ENCODE results near the gene SNX12.
"Not testable (repeated sequence)": the region's sequence is repeated elsewhere in the genome, so short reads cannot be mapped to it uniquely, and the experiment has no call there.

The SNX12 gene

DNA sequence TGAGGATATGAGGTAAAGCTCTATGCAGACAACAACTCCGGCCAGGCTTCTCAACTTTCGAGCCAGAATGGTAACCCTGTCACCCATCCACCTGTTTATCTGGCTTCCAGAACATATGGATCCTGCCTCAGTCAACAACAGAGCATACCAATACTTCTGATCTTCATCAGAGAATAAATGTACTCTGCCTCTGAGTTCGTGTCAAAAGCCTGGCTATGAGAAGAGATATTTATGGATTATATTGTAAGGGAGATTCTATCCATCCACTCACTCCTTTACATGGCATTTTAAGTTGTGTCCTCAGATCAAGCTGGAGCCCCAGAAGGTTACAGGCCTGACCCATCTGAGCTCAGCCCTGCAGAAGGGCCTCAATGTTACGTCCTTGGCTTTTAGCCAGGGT, 17.8 kb upstream of the SNX12 start:
- DNase-seq, result no peak

DNA sequence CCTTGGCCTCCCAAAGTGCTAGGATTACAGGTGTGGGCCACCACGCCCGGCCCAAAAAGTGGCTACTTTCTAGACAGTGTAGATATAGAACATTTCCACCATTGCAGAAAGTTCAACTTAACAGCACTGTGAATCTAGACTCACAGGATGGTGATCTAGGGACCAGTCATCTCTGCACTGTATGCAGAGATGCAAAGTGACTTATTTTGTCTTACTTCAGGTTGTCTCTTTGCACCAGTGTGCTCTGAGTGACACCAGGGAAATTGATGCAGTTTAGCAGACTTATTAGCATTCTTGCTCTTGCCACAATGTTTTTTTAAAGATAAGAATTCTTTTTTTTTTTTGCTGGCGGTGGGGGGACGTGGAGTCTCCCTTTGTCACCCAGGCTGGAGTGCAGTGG, 14.7 kb upstream of the SNX12 start:
- DNase-seq, result no peak

DNA sequence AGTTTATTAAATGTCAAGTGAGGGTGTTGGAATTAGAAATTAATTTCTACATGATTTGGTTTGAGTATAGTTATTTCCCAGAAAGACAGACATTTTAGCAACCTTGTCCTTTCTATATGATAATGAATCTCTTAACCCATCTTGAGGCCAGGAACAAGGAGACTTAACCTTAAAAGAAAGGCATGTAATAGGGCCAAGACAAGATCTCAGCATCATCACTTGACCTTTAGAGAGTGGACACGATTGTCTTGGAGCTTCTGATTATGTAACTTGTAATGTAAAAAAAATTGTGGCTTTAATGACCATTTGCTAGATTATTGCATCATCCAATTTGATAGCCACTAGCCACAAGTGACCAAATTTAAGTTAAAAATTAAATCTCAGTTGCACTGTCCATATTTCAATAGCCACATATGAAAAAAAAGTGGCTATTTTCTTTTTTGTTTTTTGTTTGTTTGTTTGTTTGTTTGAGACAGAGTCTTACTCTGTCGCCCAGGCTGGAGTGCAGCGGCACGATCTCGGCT, 14.1 kb upstream of the SNX12 start:
- no peak for DNase-seq

DNA sequence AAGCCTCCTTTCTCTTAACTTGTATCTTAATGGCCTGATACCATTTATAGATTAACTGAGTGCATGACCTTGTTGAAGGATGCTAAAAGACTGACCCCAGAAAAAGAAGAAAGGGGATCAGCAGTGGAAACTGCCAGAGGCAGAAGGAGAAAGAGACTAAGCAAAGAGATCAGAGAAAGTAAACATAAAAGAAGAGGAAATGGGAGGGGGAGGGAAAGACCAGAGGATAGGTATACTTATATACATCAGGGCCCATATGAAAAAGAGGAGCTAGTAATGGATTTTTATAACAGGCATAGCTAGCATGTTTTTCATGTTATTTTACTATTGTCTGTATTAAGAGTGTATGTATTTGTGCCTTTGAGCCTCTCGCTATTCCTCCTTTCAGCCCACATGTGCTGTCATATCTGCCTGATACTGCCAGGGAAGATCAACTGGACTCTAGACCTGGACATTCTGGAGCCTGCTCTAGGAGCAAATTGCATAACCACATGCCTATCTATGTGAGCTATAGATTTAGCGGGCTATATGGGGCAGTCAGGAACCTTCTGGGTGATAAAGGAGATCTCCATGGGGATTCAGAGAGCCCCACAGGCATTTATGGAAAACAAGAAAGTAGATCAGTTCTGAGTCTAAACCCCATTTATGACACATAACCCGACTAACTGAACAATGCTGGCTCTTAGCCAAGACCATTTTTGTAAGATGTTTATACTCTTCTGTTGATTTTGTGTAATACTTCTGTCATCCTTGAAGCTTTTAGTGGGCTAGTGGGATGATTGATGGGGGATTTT, 13.4 kb upstream of the SNX12 start:
- DNase-seq, result no peak

DNA sequence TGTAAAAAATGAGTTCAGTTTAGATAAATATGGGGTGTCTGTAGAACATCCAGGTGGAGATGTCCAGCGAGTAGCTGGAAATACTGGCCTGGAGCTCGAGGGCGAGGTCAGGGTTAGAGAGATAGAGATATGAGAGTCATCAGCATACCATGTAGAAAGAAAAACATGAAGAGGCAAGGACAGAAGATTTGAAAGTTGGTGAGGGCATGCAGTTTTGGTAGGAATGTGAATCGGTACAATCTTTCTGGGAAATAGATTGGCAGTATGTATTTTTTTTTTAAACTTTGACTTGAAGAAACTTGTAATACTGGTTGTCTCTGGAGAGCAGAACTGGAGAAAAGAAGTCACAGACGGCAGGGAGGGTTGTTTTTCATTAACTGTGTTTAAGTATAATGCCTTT, 2.4 kb upstream of the SNX12 start:
- DNase-seq, result no peak

DNA sequence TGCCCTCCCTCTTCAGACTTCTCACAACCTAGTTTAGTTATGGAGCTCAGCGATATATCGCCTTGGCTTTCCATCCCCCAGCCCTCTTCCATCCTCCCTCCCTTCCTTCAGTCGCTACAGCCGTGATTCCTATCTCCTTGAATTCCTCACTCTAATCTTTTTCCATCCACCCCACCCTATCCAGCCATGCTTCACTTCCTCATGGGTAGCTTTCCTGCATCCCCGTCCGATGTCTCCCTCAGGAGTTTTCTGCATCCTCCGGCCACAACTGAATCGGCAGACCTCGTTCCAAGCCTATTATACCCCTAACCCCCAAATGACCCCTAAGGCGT, 456 bp downstream of the SNX12 start:
- peak in 1 of 2 experiments; percentile 55 for DNase-seq

DNA sequence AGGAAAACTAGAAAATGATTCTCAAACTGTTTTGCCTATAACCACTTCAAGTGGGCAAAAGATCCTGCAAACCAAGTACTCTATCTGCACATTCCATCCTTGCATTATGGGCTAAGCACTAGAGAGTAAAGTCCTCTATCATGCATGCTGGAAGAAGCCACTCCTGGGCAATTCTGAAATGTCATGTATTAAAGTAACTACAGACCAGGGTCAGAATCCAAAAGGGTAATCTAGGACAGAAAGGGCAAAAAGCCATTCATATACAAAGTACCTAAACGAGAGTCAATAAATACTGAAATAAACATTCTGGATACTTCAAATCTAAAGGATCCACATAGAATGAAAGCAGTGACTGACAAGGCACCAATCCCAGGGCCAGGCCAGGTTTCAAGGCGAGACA, 1.0 kb downstream of the SNX12 start:
- DNase-seq, result no peak

DNA sequence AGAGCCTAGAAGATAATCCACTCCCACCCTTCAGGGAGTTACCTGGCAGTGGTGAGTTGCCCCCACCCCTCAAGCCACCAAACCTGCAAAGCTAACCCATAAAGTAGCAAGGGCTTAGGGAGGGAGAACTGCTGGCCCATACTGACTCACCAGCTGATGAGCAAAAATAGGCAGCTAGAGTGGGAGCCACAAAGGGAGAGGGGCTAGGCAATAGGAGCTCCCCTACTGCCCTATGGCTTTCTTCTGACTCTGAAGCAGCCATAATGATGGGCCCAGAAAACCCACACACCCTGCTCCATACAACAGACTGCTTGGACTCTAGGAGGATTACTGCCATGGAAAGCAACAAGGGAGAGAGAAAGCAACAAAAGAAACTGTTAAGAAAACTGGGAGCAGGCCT, 8.0 kb downstream of the SNX12 start:
- no peak for DNase-seq

DNA sequence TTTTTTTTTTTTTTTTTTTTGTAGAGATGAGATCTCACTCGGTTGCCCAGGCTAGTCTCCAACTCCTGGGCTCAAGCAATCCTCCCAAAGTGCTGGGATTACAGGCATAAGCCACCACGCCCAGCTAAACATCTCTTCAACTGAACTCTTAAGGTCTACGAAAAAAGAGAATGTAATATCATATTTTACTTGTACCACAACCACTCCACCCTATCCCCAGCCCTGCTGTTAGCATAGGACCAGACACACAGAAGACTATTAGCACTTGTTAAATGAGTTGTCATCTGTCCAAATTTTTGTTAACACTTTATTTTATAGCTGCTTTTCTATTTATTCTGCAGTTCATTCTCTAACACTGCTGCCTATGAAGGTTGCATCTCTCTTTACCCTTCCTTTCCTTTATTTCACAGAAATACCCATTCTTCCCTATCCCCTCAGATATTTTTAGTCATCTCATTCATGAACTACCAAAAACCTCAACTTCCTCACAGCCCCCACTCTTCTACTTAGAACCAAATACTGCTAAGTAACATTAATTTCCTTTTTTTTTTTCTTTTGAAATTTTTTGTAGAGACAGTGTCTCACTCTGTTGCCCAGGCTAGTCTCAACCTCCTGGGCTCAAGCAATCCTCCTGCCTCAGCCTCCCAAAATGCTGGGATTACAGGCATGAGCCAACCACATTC, 10.1 kb downstream of the SNX12 start:
- DNase-seq, result no peak

DNA sequence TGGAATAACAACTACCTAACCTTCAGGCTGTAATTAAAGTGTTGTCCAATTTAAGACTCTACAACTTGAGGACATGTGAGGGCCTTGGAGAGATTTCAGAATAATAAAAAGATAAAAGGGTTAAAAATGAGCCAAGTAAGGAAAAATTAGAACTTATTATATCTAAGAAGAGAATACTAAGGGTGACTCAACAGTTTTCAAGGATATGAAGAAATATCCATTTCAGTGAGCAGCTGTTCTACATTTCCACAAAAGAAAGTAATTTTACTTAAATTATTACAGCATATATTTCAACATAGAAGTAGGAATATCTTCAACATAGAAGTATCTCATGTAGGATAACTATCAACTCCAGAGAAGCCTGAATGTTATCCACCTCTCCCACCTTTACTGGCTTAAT, 11.3 kb downstream of the SNX12 start:
- no peak for DNase-seq

DNA sequence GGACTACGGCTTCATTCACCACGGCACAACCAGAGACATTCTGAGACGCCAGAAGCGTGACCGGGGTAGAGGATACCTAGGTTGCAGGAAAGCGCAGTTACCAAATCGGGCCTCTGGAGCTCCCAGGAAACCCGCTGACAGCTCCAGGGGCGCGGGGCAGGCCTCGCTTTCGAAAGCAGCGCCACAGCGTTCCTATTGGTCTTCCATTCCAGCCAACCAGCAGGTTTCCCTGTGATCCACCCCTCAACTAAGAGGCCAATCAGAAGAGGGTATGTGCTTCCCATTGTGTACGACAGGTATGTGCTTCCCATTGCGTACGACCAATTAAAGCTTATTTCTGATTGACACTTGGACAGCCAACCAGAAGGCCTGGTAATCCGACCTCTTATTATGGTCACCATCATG, 14.9 kb downstream of the SNX12 start:
- no peak for DNase-seq

DNA sequence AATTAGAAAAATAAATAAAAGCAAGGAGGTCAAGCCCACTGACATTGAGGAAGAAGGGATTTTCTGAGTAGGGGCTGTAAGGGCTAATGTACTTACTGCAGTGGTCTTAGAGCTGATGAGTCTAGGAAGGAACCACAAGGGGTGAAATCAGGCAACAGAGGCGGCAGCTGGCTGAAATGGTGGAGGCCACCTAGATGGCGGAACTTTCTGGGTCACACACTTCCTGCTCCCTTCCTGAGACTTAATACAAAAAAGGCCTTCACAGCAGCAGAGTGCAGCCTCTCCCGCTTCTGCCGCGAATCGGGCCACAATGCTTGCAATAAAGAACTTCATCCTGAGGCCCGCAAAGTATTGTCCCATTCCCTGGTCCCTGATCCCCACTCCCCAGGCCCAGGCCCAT, 15.4 kb downstream of the SNX12 start:
- no peak for DNase-seq

DNA sequence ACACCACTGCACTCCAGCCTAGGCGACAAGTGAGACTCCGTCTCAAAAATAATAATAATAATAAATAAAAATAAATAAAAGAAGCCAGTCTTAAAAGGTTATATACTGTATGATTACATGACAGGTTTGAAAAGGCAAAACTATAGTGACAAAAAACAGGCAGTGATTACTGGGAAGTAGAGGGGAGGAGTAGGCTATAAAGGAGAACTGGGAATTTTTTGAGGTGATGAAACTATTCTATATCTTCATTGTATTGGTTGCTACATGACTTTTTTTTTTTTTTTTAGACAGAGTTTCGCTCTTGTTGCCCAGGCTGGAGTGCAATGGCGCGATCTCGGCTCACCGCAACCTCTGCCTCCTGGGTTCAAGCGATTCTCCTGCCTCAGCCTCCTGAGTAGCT, 20.2 kb downstream of the SNX12 start:
- not testable (repeated sequence) for DNase-seq

DNA sequence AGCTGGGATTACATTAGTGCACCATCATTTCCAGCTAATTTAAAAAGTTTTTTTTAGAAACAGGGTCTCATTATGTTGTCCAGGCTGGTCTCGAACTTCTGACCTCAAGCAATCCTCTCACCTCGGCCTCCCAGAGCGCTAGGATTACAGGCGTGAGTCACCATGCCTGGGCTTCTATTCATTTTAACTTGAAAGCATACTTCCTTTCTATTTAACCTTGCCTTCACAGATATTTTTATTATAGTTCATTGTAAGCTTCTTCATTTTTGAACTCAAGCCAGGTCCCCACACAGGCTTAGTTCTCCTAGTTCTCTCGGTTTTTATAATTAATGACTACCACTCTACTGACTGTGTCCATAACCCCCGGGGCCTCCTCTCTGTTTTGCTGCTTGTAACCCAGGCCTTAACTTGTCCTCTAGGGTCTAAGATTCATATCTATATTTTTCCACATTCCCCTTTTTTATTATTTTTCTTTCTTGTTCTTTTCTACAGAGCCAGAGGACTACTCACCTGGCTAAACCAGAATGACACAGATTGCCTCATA, 50.7 kb downstream of the SNX12 start:
- DNase-seq, result no peak

Measured in SW 1271 (cell line).